Measurements from ENCODE around the gene TMEM243. TPM values are rescaled to one million over a fixed set of nuclear protein-coding genes. Genes with fewer than 3 reads are reported as not detected.

The TMEM243 gene
- total and polyA plus RNA-seq, 2 experiments from 2014 or later: 47.7 to 49.4 TPM

GRCh38 chr7:87151002-87151728 is 68.4 kb downstream of the TMEM243 start:
- peak overlapping the region; percentile 32 for H3K4me3 ChIP-seq
- no peak for DNase-seq (ENCODE audit: low spot score)
- peak overlapping the region; percentile 98 for H3K27ac ChIP-seq
- peak overlapping the region; percentile 81 for H3K4me2 ChIP-seq
- peak overlapping the region; percentile 70 for H2AFZ ChIP-seq
- peaks cover 13% of the 10 kb centered on the region for H3K4me1 ChIP-seq (ENCODE audit: insufficient read depth)
- peaks cover 23% of the 10 kb centered on the region for H4K20me1 ChIP-seq (ENCODE audit: insufficient read depth, poor library complexity, severe bottlenecking)
- no peak for TF ChIP-seq CTCF (IDR thresholded peaks at IDR 0.05; ENCODE audit: poor library complexity)
- no peak for TF ChIP-seq EZH2phosphoT487 (IDR thresholded peaks at IDR 0.05; ENCODE audit: low read depth, severe bottlenecking, unreplicated experiment)
- no peaks in the 10 kb centered on the region for H3K36me3 ChIP-seq (replicated peaks; ENCODE audit: insufficient read depth, low read depth)
- peaks cover 31% of the 10 kb centered on the region for H3K79me2 ChIP-seq
- H3K9me3 ChIP-seq (ENCODE audit: low read depth): no peaks in the 10 kb centered on the region
- no peaks in the 10 kb centered on the region for H3K27me3 ChIP-seq
- no peaks in the 10 kb centered on the region for H3K9me2 ChIP-seq (replicated peaks; ENCODE audit: insufficient read depth)
- WGBS (ENCODE audit: low lambda C conversion rate, missing lambda C conversion rate): 53% methylated on average over 9 of the region's 9 CpGs

GRCh38 chr7:87148332-87148955 is 71.1 kb downstream of the TMEM243 start:
- TF ChIP-seq CTCF (IDR thresholded peaks at IDR 0.05; ENCODE audit: poor library complexity): peak; percentile 72
- no peak for TF ChIP-seq EZH2phosphoT487 (IDR thresholded peaks at IDR 0.05; ENCODE audit: low read depth, severe bottlenecking, unreplicated experiment)
- Histone ChIP-seq H3K27me3 (no peaks in the 10 kb centered on the region), H2AFZ (no peak overlapping the region), H3K9me2 (replicated peaks; ENCODE audit: insufficient read depth) (no peaks in the 10 kb centered on the region), H3K36me3 (replicated peaks; ENCODE audit: insufficient read depth, low read depth) (no peaks in the 10 kb centered on the region), H3K4me3 (no peak overlapping the region), H3K9me3 (ENCODE audit: low read depth) (no peaks in the 10 kb centered on the region), H4K20me1 (ENCODE audit: insufficient read depth, poor library complexity, severe bottlenecking) (peaks cover under 1% of the 10 kb centered on the region), H3K79me2 (peaks cover 3% of the 10 kb centered on the region), H3K27ac (no peak overlapping the region), H3K4me2 (no peak overlapping the region), H3K4me1 (ENCODE audit: insufficient read depth) (no peaks in the 10 kb centered on the region)
- peak; percentile 24 for DNase-seq (ENCODE audit: low spot score)
- whole genome bisulfite sequencing (ENCODE audit: low lambda C conversion rate, missing lambda C conversion rate): 65% methylated on average over 1 of the region's 1 CpG

- H3K36me3 ChIP-seq (replicated peaks; ENCODE audit: insufficient read depth, low read depth): no peaks in the 10 kb centered on the region
- no peak overlapping the region for H3K4me3 ChIP-seq
- H3K27me3 ChIP-seq: no peaks in the 10 kb centered on the region
- DNase-seq (ENCODE audit: low spot score): no peak
- H3K79me2 ChIP-seq: no peaks in the 10 kb centered on the region
- TF ChIP-seq CTCF (IDR thresholded peaks at IDR 0.05; ENCODE audit: poor library complexity): no peak
- no peak for TF ChIP-seq EZH2 (IDR thresholded peaks at IDR 0.05; ENCODE audit: borderline replicate concordance)
- no peak for TF ChIP-seq EZH2phosphoT487 (IDR thresholded peaks at IDR 0.05; ENCODE audit: low read depth, severe bottlenecking, unreplicated experiment)
- H3K9me3 ChIP-seq (ENCODE audit: low read depth): no peaks in the 10 kb centered on the region
- no peak overlapping the region for H2AFZ ChIP-seq
- no peaks in the 10 kb centered on the region for H3K9me2 ChIP-seq (replicated peaks; ENCODE audit: insufficient read depth)
- WGBS (ENCODE audit: low lambda C conversion rate, missing lambda C conversion rate): 88% methylated on average over 7 of the region's 7 CpGs
- no peaks in the 10 kb centered on the region for H3K4me1 ChIP-seq (ENCODE audit: insufficient read depth)
- no peaks in the 10 kb centered on the region for H4K20me1 ChIP-seq (ENCODE audit: insufficient read depth, poor library complexity, severe bottlenecking)
- H3K27ac ChIP-seq: no peak overlapping the region
- no peak overlapping the region for H3K4me2 ChIP-seq
Observed at GRCh38 chr7:87147500-87147899, 72.0 kb downstream of the TMEM243 start.
